CD4-positive, alpha-beta T cell treated with Interferon gamma for 1 hour (primary cell): ENCODE measurements around the gene TNFRSF4.
"Not testable (repeated sequence)": the region's sequence is repeated elsewhere in the genome, so short reads cannot be mapped to it uniquely, and the experiment has no call there.

ENCODE experiments used
- DNase-seq: peaks from one replicate; pipeline ENCODE4 v3.0.0-alpha.2; 2020

TNFRSF4 gene

DNA sequence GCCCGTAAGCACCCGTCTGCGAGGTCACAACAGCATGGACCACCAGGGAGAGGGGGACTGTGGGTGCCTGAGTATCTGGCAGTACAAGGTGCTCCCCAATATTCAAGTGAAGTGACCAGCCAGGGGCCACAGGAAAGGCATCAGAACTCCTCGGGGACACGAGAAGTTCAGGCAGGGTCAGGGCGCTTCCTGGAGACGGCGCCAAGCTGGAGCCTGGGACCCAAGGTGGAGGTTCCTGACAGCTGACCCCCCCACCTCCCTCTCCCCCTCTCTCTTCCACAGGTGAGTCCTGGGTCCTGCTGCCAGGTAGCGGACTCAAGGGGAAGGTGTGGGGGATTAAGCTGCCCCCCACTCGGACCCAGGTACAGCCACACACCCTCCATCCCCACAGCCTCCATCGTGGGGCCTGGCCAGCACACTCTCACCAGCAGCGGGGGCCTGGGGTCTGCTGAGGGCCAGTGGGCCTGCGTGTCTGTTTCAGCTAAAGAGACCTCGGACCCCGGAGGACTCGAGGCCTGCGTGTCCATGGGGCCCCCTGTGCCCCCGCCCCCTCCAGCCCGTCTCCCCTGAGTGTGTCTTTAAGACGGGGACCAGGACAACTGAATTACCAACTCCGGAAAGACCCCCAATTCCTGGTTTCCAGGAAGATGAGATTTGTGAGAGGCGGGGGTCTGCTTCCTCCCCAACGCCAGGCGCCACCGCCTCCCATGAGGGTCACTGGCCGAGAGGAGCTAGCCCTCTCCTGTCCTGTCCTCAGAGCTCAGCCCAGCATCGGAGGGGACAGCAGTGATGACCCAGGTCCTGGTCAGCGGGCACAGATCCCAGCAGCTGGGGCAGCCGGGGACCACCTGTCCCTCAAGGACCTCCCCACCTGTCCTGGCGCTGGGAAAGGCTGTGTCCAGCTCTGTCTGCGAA lies 13.7 kb downstream of the TNFRSF4 start:
- no peak for DNase-seq

DNA sequence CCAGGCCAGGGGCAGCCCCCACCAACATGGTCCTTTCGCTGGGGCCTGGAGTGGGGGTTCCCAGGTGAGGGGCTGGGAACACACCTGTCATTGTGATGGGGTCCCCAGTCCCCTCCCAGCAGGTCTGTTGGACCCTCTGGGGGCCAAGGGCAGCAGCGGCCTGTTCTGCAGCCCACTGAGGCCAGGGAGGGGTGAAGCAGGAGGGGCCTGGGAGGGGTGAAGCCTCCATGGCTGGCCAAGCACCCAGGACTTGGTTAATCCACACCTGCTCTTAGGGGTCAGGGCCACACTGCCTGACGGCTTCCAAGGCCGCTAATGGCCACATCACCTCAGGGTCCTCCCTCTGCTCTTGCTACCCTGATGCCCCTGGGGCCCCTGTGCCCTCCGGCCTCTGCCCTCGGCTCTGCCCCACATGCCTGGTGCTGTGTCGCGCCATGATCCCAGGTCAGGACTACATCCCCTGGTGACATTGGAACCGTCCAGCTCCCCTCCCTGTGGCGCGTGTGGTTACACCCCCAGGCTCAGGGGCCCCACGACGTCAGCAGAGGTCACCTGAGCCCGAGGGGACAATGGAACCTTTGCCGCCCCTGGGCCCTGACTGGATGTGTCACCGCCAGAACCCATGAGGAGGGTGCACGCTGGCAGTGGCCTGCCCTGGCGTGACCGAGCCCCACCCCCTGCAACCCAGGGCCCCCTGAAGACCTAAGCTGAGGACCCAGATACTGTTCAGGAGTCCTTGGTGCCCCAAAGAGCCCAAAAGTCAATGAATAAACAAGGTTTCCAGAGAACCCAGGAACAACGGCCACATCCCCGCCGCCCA lies 14.6 kb downstream of the TNFRSF4 start:
- no peak for DNase-seq

DNA sequence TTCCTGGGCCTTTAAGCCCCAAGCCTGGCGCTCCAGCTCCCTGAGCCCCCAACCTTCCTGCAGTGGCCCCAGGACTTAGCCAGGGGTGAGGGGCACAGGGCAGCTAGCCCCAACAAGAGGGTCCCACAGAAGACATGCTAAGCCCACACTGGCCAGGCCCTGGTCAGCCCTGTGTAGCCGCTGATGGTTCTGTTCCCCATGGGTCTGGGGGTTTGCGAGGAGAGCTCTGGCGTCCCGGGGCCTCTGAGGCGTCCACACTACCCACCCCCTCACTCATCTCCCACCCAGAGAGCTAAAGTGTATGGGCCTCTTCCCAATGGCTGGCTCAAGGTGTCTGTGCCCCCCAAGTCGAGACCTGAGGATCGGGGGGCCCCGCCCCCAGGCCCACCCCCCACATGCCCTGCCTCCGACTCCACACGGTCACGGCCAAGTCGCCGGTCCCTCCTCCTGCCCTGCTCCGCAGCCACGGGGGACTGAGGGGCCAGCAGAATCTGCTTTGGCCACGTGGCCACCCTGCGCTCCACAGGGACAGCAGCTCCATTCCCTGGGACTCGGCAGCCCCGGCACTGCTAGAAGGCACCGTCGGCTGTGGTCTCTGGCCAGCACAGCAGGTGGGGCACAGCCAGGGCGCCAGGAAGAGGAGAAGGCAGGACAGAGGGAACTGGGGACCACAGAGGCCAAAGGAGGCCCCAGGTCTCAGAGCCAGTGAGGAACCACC lies 15.4 kb downstream of the TNFRSF4 start:
- DNase-seq, result no peak

DNA sequence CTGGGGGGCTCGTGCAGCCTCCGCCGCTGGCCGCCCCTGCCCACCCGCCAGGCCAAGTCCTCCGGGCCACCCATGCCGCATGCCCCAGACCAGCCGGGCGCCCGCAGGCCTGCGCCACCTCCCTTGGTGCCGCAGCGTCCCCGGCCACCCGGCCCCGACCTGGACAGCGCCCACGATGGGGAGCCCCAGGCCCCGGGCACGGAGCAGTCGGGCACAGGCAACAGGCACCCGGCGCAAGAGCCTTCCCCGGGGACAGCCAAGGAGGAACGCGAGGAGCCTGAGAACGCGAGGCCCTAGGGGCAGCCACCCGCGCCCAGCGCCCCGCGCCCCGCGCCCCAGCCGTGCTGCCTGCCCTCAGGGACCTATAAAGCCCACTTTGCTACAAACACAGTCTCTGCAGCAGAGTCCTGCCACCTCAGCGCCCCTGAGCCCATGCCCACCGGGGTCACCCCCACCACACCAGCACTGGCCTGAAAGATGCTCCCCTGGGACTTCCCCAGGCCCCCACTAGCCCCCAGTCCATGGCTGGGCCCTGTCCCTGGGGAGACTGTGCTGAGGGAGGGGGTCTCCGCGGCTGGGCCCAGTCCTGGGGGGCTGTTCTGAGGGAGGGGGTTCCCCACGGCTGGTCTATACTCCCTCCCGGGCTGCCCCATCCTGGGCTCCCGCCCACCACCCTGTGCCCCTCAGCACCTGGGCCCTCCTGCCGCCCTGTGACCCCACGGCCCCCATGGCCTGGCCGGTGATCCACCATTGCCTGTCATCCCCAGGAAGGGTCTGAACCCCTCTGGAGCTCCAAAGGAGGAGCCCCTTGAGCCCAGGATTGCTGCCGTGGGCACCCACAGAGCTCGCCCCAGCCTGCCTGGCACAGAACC lies 16.2 kb downstream of the TNFRSF4 start:
- no peak for DNase-seq

DNA sequence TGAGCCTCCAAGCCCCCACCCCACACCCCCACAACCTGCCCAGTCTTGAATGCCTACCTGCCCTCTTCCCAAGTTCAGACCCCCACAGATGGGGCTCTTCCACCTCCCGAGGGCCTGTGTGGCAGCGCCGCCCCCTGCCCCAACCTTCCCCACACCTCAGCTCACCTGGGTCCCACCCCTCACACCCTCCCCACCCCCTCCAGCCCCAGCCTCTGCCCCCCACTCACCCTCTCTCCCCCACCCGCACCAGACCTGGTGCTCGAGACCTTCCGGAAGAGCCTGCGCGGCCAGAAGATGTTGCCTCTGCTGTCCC lies 16.8 kb downstream of the TNFRSF4 start:
- no peak for DNase-seq

DNA sequence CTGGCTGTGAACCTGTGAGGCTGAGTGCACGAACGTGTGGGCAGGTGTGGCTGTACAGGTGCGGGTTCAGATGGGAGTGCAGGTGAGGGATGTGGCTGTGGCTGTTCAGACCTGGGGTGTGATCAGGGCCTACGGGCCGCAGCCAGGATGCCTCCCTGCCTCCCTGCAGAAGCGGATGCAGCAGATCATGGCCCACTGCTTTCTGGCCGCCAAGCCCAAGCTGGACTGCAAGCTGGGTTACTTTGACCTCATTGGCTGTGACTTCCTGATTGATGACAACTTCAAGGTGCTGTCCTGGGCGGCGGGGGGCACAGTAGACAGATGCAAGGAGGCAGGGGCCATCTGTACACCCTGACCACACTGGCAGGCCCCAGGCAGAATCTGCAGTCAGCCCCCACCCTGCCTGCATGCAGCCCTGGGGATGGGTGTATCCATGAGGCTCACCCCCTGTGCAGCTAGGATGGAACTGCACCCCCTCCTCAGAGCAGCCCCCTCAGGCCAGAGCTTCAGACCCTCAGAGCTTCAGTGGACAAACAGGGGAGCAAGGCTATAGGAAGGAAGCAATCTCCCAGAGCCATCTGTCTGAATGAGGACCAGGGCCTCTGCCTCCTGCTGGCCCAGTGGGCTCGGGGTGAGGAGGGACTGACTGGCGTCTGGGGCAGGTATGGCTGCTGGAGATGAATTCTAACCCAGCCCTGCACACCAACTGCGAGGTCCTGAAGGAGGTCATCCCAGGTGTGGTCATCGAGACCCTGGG lies 17.3 kb downstream of the TNFRSF4 start:
- no peak for DNase-seq

DNA sequence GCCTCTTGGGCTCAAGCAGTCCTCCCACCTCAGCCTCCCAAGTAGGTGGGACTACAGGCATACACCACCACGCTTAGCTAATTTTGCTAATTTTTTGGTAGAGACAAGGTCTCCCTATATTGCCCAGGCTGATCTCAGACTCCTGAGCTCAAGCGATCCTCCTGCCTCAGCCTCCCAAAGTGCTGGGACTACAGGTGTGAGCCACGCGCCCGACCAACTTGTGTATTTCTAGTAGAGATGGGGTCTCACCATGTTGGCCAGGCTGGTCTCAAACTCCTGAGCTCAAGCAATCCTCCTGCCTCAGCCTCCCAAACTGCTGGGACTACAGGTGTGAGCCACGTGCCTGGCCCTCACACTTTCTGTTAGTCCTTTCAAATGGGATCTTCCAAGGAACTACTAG lies 18.2 kb downstream of the TNFRSF4 start:
- DNase-seq, result not testable (repeated sequence)

DNA sequence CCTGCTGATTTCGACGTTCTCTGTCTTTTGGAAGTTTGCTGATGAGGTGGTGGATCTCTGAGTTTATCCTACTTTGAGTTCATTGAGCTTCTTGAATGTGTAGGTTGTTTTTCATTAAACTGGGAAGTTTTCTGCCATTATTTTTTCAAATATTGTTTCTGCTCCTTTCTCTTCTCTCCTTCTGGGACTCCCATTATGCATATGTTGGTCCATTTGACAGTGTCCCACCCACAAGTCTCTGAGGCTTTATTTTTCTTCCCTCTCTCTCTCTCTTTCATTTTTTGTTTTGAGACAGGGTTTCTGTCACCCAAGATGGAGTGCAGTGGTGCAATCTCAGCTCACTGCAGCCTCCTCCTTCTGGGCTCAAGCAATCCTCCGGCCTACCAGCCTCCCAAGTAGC lies 19.2 kb downstream of the TNFRSF4 start:
- no peak for DNase-seq

DNA sequence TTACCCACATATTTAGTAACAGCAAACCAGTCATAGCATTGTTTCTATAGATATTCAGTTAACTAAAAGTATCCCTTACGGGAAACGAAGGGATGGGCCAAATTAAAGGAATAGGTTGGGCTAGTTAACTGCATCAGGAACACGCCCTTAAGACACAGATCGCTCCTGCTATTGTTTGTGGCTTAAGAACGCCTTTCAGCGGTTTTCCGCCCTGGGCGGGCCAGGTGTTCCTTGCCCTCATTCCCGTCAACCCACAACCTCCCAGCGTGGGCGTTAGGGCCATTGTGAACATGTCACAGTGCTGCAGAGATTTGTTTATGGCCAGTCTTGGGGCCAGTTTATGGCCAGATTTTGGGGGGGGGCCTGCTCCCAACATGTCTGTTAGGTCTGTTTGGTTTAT lies 22.2 kb downstream of the TNFRSF4 start:
- no peak for DNase-seq

DNA sequence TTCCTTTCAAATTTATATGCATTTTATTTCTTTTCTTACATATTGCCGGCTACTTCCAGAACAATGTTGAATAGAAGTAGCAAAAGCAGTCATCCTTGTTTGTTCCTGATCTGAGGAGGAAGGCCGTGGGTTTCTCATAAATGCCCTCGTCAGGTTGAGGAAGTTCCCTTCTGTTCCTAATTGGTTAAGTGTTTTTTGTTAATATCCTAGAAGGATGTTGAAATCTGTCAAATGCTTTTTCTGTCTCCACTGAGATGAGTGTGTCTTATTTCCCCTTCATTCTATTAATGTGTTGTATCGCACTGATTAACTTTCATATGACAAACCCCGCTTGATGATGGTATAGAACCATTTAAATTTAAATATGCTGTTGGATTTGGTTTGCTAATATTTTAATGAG lies 24.8 kb downstream of the TNFRSF4 start:
- no peak for DNase-seq

DNA sequence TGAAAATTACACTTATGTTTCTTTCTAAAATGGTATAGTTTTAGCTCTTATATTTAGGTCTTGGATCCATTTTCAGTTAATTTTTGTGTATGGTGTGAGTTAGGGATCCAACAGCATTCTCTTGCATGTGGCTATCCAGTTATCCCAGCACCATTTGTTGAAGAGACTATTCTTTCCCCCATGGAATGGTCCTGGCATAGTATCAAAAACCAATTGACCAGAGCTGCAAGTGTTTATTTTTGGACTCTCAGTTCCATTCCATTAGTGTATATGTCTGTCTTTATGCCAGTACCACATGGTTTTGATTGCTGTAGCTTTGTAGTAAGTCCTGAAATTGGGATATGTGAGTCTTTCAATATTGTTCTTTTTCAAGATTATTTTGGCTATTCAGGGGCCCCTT lies 26.0 kb downstream of the TNFRSF4 start:
- DNase-seq, result no peak

DNA sequence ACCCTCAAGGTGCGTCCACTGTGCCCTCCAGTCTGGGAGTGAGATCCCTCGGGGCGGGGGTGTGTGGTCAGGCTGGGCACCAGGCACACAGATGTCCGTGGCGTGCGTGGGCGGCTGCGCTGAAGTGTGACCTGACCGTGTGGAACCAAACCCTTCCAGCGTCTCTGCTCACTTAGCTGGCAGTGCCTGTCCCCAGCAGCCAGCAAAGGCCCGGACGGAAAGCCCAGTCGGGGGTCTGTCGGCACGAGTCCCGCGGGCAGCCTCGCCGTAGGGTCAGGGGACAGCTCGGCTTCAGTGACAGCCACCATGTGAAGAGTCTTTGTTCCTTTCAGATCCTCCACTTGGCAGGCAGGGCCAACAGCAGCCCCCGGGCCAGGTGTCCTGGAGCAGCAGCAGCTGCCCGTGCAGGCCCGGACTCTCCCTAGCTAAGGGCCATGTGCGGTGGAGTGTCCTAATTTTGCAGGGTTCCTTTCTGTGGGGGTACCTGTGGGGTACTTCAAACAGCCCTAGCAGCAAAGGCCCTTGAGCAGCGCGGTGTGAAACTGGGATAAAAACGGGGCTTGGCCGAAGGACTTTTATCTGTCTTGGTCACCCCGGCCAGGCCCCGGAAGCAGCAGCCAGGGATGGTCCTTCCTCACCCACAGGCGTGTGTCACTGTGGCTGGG lies 28.7 kb downstream of the TNFRSF4 start:
- no peak for DNase-seq

DNA sequence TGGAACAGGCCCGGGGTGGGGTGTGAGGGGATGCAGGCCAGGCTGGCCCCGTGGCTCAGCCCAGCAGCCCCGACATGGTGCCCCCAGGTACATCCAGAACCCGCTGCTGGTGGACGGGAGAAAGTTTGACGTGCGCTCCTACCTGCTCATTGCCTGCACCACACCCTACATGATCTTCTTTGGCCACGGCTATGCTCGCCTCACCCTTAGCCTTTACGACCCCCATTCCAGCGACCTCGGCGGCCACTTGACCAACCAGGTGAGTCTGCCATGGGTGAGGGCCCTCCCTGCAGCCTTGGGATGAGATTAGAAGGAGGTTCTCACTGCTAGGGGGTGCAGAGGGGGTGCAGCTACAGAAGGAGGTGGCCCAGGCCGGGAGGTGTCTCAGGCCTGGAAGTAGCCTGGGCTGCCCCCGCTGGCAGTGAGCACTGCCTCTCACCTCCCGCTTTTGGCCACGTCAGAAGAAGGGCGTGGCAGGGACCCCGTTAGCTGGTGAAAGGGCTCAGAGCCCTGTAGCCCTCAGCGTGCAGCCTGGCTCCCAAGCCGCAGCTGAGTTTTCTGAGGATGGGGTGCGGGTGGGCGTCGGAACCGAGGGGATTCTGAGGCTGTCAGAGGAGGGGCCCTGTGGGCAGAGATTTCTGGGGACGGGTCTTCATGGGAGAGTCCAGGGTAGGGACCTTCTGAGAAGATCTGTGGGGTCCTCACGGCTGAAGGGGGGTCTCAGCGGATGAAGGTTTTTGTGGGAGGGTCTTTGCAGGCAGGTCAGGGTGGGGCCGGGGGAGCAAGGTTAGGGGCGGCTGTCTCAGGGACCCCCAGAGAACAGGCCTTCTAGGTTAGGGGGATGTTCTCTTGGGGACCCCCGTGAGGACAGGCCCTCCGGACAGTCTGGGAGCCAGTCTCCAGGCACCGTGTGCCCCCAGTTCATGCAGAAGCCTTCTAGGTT lies 29.8 kb downstream of the TNFRSF4 start:
- DNase-seq, result no peak

DNA sequence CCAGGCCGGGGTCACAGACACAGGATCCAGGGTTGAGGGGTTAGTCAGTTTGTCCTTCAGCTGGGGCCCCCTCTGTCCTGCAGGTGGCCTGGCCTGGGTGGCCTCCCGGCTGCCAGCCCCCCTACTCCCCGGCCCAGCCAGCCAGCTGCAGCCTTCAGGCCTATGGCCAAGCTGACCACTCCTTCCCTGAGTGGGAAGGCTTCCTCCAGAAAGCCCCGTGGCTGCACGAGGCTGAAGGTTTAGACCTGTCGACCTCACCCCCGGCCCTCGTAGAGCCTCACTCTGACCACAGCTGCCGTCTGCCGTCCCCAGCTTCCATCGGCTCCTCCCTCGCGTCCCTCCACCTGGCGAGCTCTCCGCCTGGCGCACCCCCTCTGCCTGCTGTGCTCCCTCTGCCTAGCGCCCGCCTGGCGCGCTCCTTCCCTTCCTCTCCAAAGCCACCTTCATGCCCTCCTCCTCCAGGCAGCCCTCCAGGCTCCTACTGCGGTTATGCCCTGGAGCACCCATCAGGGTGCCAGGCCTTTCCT lies 30.7 kb downstream of the TNFRSF4 start:
- no peak for DNase-seq

DNA sequence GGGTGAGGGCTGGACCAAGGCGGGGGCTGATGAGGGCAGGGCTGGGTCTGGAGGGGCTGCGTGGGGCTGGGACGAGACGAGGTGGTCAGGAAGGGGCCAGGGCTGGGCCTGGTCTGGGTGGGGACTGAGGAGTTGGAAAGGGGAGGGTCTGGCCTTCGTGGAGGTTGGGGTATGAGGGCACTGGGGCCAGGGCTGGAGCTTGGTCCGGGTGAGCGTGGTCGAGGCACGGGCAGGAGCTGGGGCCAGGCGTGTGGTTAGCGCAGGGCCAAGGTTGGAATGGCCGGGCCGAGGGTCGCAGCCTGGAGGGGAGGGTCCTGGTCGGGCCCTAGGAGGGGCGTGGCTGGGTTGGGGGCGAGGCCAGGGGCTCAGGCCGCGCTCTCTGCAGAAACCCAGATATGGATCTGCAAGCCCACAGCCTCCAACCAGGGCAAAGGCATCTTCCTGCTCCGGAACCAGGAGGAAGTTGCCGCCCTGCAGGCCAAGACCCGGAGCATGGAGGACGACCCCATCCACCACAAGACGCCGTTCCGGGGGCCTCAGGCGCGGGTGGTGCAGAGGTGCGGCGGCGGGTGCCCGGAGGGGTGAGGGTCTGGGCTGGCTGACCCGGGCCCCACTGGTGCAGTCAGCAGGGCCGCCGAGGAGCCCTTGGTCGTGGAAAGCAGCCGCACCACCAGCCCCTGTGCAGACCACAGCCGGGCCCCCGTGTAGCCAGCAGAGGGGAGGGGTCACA lies 31.3 kb downstream of the TNFRSF4 start:
- DNase-seq, result no peak

DNA sequence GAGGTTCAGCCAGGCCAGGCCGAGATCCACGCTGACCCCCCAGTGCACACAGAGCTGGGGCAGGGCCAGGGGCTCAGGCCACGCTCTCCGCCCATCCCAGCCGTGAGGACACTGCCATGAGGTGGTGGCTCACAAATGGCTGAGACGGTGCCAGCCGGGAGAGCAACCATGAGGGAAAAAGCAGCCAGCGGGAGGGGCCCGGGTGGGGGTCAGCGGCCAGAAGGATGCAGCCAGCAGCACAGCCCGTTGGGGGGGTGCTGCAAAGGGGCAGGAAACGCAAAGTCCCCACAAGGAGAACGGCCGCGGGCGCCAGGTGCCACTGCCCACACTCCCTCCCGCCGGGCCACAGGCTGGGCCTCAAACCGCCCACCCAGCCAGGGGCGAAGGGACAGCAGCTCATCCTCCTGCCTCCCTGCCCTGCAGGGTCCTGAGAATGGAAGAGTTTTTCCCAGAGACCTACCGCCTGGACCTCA lies 32.0 kb downstream of the TNFRSF4 start:
- DNase-seq, result no peak

DNA sequence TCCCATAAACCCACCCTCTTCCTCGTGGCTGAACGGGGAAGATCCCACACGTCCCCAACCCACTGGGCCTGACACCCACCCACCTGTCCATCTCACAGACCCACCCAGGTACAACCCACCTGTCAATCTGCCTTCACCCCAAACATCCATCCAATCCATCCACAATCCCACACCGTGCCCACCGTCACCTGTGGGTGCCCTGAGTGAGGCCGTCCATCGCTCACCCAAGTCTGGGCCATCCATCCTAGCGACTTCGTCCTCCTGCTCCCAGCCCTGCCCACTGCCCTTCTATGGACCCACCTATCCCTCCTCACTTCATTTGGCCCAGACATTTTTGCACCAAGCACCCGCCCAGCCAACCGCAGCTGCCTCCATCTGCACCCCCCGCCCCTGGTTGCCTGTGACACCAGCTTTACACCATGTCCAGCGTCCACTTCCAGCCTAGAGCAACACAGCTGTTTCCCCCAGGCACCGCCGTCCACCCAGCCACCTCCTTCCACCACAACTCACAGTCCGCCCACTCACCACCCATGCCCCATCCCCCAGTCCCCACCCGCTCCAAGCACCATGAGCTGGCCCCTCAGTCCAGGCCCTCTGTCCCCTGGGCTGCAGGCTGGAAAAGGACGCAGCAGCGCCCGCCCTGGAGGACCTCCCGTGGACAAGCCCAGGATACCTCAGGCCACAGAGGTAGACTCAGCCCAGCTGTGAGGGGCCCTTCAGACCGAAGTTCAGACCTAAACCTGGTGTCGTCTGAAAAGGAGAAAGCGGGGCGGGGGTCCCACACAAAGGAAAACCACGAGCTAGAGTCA lies 32.6 kb downstream of the TNFRSF4 start:
- DNase-seq, result no peak
